Measurements from ENCODE around the gene MESD. TPM values are rescaled to one million over a fixed set of nuclear protein-coding genes. Genes with fewer than 3 reads are reported as not detected.

Gene MESD
- total RNA-seq, 1 donor: 20.7 TPM

- no peak for DNase-seq (ENCODE audit: low read depth in 2 of 3, low spot score in 2 of 3)
Measured at GRCh38 chr15:80942266-80942665, 47.4 kb downstream of the MESD start.

DNA sequence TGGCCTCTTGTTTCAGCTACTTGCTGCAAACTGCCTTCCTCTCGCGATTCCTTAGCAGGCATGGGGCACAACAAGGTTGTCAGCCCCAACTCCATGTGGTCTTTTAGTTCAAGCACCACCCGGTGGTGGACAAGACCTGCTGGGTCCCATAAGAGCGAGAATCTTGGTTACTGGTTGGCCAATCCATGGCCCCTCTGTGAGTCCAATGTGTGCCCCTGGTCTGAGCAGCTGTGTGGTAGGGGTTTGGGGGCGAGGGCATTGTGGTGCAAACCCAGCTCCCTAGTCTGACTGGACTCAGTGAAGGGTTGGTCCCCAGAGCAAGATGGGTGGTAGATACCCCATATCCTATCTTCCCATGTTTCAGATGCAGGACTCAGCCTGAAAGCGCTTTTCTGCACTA, 48.8 kb downstream of the MESD start:
- DNase-seq (ENCODE audit: low read depth in 2 of 3, low spot score in 2 of 3): no peak

GRCh38 chr15:80940331-80940730, 49.3 kb downstream of the MESD start:
- DNase-seq (ENCODE audit: low read depth in 2 of 3, low spot score in 2 of 3): no peak

GRCh38 chr15:80939216-80939615, 50.4 kb downstream of the MESD start:
- DNase-seq (ENCODE audit: low read depth in 2 of 3, low spot score in 2 of 3): no peak

GRCh38 chr15:80937718-80938117, 51.9 kb downstream of the MESD start:
- DNase-seq (ENCODE audit: low read depth in 2 of 3, low spot score in 2 of 3): no peak

- no peak for DNase-seq (ENCODE audit: low read depth in 2 of 3, low spot score in 2 of 3)
Measured at GRCh38 chr15:80936288-80937078, 53.1 kb downstream of the MESD start.

DNA sequence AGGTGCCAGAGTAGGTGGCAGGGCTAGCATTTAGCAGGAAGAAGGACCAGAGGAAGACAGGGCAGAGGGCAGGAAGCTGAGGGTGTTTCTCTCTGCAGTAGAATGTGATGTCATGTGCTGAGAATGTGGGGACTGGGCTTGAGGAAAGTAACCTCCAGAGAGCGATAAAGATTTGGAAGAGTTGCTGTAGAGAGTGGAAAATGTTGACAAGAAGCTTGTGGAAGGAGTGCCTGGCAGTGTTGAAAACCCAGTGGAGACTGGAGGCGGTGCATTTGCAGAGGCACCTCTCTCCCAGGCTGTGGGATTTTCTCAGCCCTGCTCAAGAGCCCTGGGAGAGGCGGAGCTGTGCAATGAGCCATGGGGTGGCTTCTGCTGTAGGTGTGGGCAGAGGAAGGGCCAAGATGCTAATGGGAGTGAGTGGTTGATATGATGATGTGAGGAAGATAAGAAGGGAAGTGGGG, 54.8 kb downstream of the MESD start:
- DNase-seq (ENCODE audit: low read depth in 2 of 3, low spot score in 2 of 3): no peak

DNA sequence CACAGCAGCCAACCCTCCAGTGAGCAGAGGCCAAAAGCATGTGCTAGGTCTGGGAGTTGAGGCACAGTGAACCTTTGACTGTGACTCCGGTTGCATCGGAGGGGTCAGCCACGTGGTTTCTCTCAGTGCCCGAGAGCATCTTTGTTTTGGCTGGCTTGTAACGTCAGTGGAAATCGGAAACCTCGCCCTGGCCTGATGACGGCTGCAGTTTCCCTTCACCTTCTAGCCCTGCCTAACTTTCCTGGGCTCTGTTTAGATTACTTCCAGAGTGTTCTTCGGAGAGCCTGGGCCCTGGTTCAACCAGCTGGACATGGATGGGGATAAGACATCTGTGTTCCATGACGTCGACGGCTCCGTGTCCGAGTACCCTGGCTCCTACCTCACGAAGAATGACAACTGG, 56.6 kb downstream of the MESD start:
- DNase-seq (ENCODE audit: low read depth in 2 of 3, low spot score in 2 of 3): no peak

DNA sequence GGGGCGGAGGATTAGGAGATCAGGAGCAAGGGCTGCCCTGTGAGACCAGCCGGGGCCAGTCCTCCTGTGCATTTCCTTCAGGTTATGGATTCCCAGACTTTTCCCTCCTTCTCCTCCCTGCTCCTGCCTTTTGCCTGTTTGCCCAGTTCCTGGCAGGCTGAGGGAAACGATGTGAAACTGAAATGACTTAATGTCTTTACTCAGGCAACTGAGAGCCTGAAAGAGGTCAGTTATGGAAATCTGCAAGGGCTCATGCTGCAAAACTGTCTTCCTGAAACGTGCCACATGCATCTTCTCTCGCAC, 57.2 kb downstream of the MESD start:
- DNase-seq (ENCODE audit: low read depth in 2 of 3, low spot score in 2 of 3): no peak

DNA sequence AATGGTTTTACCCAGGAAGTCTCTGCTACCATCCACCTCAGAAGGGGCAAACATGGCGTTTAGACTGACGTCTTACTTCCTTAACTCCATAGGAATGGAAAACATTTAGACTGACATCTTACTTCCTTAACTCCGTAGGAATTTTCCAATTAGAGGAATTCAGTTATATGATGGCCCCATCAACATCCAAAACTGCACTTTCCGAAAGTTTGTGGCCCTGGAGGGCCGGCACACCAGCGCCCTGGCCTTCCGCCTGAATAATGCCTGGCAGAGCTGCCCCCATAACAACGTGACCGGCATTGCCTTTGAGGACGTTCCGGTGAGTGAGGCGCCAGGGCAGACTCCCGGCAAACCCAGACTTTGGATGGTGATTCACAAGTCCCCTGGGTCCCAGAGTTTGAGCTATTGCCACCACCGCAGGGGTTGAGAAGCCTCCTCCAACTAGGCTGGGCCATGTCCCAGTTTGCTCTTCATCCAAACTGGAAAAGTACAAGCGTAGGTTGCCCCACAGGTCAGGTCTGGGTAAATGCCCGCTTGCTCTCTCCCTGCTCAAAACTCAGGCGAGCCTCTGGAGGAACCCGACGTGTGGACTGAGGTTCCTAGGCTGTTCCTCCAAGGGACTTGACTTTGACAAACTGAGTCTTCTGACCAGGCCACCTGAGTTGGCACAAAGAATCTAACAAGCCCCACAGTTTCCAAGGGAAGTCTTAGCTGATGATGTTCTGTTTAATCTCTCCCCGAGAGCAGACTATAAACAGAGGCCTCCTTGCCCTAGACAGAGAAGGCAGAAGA, 57.7 kb downstream of the MESD start:
- no peak for DNase-seq (ENCODE audit: low read depth in 2 of 3, low spot score in 2 of 3)

GRCh38 chr15:80931191-80931590, 58.4 kb downstream of the MESD start:
- no peak for DNase-seq (ENCODE audit: low read depth in 2 of 3, low spot score in 2 of 3)

GRCh38 chr15:80929689-80930088, 59.9 kb downstream of the MESD start:
- DNase-seq (ENCODE audit: low read depth in 2 of 3, low spot score in 2 of 3): no peak

- DNase-seq (ENCODE audit: low read depth in 2 of 3, low spot score in 2 of 3): no peak
Measured at GRCh38 chr15:80929225-80929624, 60.4 kb downstream of the MESD start.

GRCh38 chr15:80926126-80926525, 63.5 kb downstream of the MESD start:
- DNase-seq (ENCODE audit: low read depth in 2 of 3, low spot score in 2 of 3): no peak

- no peak for DNase-seq (ENCODE audit: low read depth in 2 of 3, low spot score in 2 of 3)
Measured at GRCh38 chr15:80925597-80926059, 64.0 kb downstream of the MESD start.

DNA sequence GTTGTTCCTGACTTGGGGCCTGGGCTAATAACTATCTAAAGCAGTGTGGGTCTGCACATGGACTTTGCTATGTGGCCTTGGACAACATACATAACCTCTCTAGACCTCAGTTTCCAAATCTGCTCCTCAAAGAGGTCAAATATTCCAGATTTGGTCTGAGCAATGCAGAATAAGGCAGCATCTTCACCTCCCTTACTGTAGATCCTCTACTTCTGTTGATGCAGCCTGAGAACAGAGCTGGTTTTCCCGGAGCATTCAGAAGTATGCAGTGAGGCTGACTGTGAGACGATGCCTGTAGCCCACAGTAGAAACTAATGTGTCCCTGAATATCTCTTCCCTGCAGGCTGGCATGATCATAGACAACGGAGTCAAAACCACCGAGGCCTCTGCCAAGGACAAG, 65.3 kb downstream of the MESD start:
- DNase-seq (ENCODE audit: low read depth in 2 of 3, low spot score in 2 of 3): no peak

GRCh38 chr15:80923668-80924067, 66.0 kb downstream of the MESD start:
- DNase-seq (ENCODE audit: low read depth in 2 of 3, low spot score in 2 of 3): no peak

- no peak for DNase-seq (ENCODE audit: low read depth in 2 of 3, low spot score in 2 of 3)
Measured at GRCh38 chr15:80921736-80922410, 67.7 kb downstream of the MESD start.

DNA sequence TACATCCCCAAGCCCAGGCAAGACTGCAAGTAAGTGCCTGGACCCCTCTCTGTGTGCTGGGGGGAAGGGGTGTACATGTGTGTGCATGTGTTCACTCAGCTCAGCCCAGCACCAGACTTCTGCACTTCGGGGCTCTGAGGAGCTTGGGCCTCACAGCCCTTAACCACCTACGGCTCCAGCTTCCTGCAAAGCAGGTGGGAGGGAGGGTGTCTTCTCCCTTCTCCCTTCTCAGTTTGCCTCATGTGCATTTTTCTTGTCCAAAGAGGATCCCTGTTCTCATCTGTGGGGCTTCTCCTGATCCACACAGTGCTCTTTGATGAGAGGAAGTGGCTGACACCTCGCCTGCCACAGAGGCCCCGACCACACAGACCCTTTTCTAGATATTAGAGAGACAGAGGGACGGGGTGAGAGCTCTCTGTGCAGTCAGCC, 69.3 kb downstream of the MESD start:
- no peak for DNase-seq (ENCODE audit: low read depth in 2 of 3, low spot score in 2 of 3)

DNA sequence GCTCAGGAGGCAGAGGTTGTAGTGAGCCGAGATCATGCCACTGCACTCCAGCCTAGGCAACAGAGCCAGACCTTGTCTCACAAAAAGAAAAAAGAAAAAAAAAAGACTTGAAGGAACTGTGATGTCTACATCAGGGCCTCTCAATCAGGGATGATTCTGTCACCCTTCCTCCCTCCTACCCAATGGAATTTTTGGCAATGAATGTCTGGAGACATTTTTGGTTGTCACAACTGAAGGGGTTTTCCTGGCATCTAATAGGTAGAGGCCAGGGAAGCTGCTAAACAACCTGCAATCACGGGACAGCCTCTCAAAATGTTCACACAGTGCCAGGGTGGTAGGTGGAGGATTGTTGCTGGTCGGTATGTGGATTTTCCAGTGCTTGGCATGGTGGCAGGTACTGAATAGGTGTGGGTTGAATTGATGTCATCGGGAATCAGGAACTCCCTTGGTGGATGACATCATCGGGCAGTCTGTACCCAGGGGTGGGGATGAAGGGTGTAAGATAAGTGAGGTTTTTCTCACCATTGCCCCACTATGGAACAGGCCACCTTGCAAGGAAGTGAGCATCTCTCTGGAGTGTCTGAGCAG, 71.3 kb downstream of the MESD start:
- DNase-seq (ENCODE audit: low read depth in 2 of 3, low spot score in 2 of 3): no peak

DNA sequence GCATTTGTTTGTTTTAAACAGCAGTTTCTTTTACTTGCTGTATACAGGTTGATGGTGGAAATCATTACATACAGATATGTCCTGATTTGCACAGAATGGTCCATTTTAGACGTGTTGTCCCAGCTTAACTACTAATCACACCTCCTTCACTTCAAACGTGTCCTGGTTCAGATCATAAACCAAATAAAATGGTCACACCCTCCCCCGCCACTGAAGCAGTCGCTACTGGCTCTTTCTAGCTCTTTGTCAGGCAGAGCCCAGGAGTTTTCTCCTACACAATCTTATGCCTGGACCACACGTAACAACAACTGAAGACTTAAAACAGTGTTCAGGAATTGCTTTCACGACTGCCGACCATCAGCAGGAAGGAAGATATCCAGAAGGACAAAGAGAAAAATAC, 73.6 kb downstream of the MESD start:
- DNase-seq (ENCODE audit: low read depth in 2 of 3, low spot score in 2 of 3): no peak

Measured in hematopoietic multipotent progenitor cell (in vitro differentiated cells).